B cell (primary cell): Measurements from ENCODE around the gene TMEM134. TPM values are rescaled to one million over a fixed set of nuclear protein-coding genes. Genes with fewer than 3 reads are reported as not detected.
A peak's percentile ranks its signal among the peaks of the same experiment; 100 is the strongest.

Experiments used
- ATAC-seq: fragments of 200-7000 bp; cut with Tn5 transposase; one replicate; pipeline ENCODE4 v1.10.0; 2021; ENCODE audit warnings: low read depth, mild to moderate bottlenecking, moderate number of reproducible peaks, moderate library complexity
- CTCF ChIA-PET: fragments of 350-600 bp; sonication (Branson Sonifier 250); formaldehyde crosslinking; loops from one replicate; lab custom pipeline; 2021; ENCODE audit warnings: antibody characterized with exemption, inconsistent platforms; lab: Charles Lee
- POLR2A ChIA-PET: fragments of 350-600 bp; sonication (Branson Sonifier 250); formaldehyde crosslinking; loops from one replicate; lab custom pipeline; 2021; ENCODE audit warnings: antibody characterized with exemption; lab: Charles Lee
- DNase-seq: peaks from one replicate; pipeline ENCODE4 v3.0.0; 2013
- H2AFZ ChIP-seq: 2 replicates; pipeline ENCODE4 v1.6.1; 2012; ENCODE audit warnings: mild to moderate bottlenecking, low read depth, low read length; ENCODE audit not compliant: insufficient read depth, poor library complexity, severe bottlenecking
- H3K27ac ChIP-seq, 2 donors: 1 replicate in 1 of 2; 2 replicates in 1 of 2; pipeline ENCODE4 v1.5.1; 2012 to 2013; ENCODE audit warnings: low read length in 2 of 2, mild to moderate bottlenecking in 2 of 2, moderate library complexity in 1 of 2
- H3K27me3 ChIP-seq, 4 experiments: fragments of 200-600 bp in 1 of 4; sonication (generic) in 1 of 4; replicated peaks in 1 of 4; 1 replicate in 2 of 4; 2 replicates in 2 of 4; pipeline versions ENCODE4 v1.6.1 to v1.7.0; 2013 to 2016; ENCODE audit warnings: low read length in 3 of 4, mild to moderate bottlenecking in 2 of 4, mixed read lengths in 1 of 4, moderate library complexity in 1 of 4; ENCODE audit not compliant: insufficient read depth in 4 of 4, control insufficient read depth in 3 of 4; ENCODE audit errors: control extremely low read depth in 1 of 4
- H3K36me3 ChIP-seq, 2 experiments: replicated peaks in 1 of 2; 1 replicate in 1 of 2; 2 replicates in 1 of 2; pipeline versions ENCODE4 v1.6.1 to v1.7.1; 2013; ENCODE audit warnings: low read length in 1 of 2; ENCODE audit not compliant: insufficient read depth in 2 of 2, control insufficient read depth in 1 of 2; ENCODE audit errors: control extremely low read depth in 1 of 2, extremely low read depth in 1 of 2
- H3K4me1 ChIP-seq, 2 donors: fragments of 200-600 bp in 1 of 2; sonication (generic) in 1 of 2; 1 replicate in 1 of 2; 2 replicates in 1 of 2; pipeline versions ENCODE4 v1.5.1 to v1.6.1; 2013 to 2017; ENCODE audit warnings: low read length in 2 of 2; ENCODE audit not compliant: control insufficient read depth in 2 of 2, insufficient read depth in 2 of 2
- H3K4me2 ChIP-seq: replicated peaks from 2 replicates; pipeline ENCODE3; 2012; ENCODE audit warnings: mild to moderate bottlenecking, low read depth, low read length; ENCODE audit not compliant: poor library complexity, severe bottlenecking
- H3K4me3 ChIP-seq, 5 experiments: fragments of 200-600 bp in 1 of 5; sonication (generic) in 1 of 5; 1 replicate in 3 of 5; 2 replicates in 2 of 5; pipeline versions ENCODE4 v1.5.1 to v1.7.0; 2011 to 2016; ENCODE audit warnings: low read length in 4 of 5, mild to moderate bottlenecking in 4 of 5, low read depth in 2 of 5, control low read depth in 1 of 5, moderate library complexity in 1 of 5; ENCODE audit not compliant: insufficient read depth in 1 of 5; ENCODE audit errors: control extremely low read depth in 1 of 5, extremely low read depth in 1 of 5
- H3K79me2 ChIP-seq: fragments of 200-600 bp; sonication (generic); one replicate; pipeline ENCODE4 v1.6.0; 2016; ENCODE audit warnings: low read length; ENCODE audit not compliant: control insufficient read depth, insufficient read depth
- H3K9ac ChIP-seq: fragments of 200-600 bp; sonication (generic); 2 replicates; pipeline ENCODE4 v1.6.1; 2017; ENCODE audit warnings: mild to moderate bottlenecking, low read length, moderate library complexity
- H3K9me3 ChIP-seq, 3 donors: one replicate each; pipeline versions ENCODE4 v1.6.1 to v1.7.1; 2013; ENCODE audit warnings: low read length in 2 of 3; ENCODE audit not compliant: control insufficient read depth in 2 of 3, insufficient read depth in 1 of 3; ENCODE audit errors: control extremely low read depth in 1 of 3
- H4K20me1 ChIP-seq: 2 replicates; pipeline ENCODE4 v1.6.0; 2012; ENCODE audit warnings: mild to moderate bottlenecking, low read length; ENCODE audit not compliant: insufficient read depth, control insufficient read depth, poor library complexity, severe bottlenecking
- H3K27ac Mint-ChIP-seq: one replicate; pipeline ENCODE4 v1.8.0; 2021; ENCODE audit warnings: mixed read lengths
- H3K27me3 Mint-ChIP-seq: one replicate; pipeline ENCODE4 v1.8.0; 2021; ENCODE audit warnings: mixed read lengths
- H3K4me1 Mint-ChIP-seq: one replicate; pipeline ENCODE4 v1.8.0; 2021; ENCODE audit warnings: mixed read lengths
- H3K4me3 Mint-ChIP-seq: one replicate; pipeline ENCODE4 v1.8.0; 2021; ENCODE audit warnings: mixed read lengths
- H3K9me3 Mint-ChIP-seq: one replicate; pipeline ENCODE4 v1.8.0; 2022; ENCODE audit warnings: mixed read lengths; ENCODE audit not compliant: insufficient read depth
- CTCF ChIP-seq: fragments of 200-600 bp; IDR thresholded peaks from one replicate; pipeline ENCODE4 v1.8.0; 2022; ENCODE audit warnings: antibody characterized with exemption, mild to moderate bottlenecking
- EZH2 ChIP-seq: IDR thresholded peaks from 2 replicates; pipeline ENCODE4 v1.6.1; 2012; ENCODE audit warnings: borderline replicate concordance, low read depth, mild to moderate bottlenecking, moderate library complexity, low read length; ENCODE audit not compliant: insufficient read depth, poor library complexity, severe bottlenecking
- WGBS: methylation state at CpG from one replicate; pipeline ENCODE4 v1.1.5; 2013; ENCODE audit warnings: missing lambda C conversion rate; ENCODE audit not compliant: insufficient coverage; 5-methylcytosine and 5-hydroxymethylcytosine counted together
- intact Hi-C: fragments of 100-400 bp; cut with micrococcal nuclease; formaldehyde crosslinking; loops from one replicate; pipeline ENCODE4 v1.10.0; 2022
- polyA plus RNA-seq: library from polyadenylated mRNA; depleted of rRNA; stranded (reverse); fragments of >200 nt; gene quantifications from 2 replicates; pipeline ENCODE4 v1.2.3, GENCODE V29; 2012
- total RNA-seq, 2 donors: library from RNA; stranded (reverse); fragments of 120-200 nt in 1 of 2; gene quantifications; 1 replicate in 1 of 2; 2 replicates in 1 of 2; pipeline versions ENCODE4 v1.2.3 to v1.2.4, GENCODE V29; 2013 to 2022

Gene TMEM134
- total and polyA plus RNA-seq, 2 donors (not counting 1 experiment from before 2014, with no cell fraction given): 167 to 197 TPM

GRCh38 chr11:67433536-67434394 lies 35.3 kb downstream of the TMEM134 start:
- intact Hi-C loops: no loop called here
- no peak overlapping the region for H3K4me3 ChIP-seq
- peak overlapping the region; percentile 65 for H3K4me3 Mint-ChIP-seq
- no peak for ATAC-seq
- H3K4me1 ChIP-seq: peaks cover 46 to 79% of the 10 kb centered on the region in 2 donors
- 72% methylated on average over 13 of the region's 22 CpGs for WGBS
- CTCF ChIA-PET: interaction anchor here (1.3 to 2.0 kb wide), 2 partner anchors 15 to 36 kb away, joined by 3 to 6 read pairs; no protein-coding TSS in a partner anchor
- peaks cover 0 to 56% of the 10 kb centered on the region in 2 experiments for H3K36me3 ChIP-seq
- H3K9ac ChIP-seq: peak overlapping the region; percentile 82
- H3K4me2 ChIP-seq: peak overlapping the region; percentile 99
- H3K4me1 Mint-ChIP-seq: peaks cover 74% of the 10 kb centered on the region
- H4K20me1 ChIP-seq: peaks cover 93% of the 10 kb centered on the region
- peak overlapping the region; percentile 12 to 88 for H3K27ac ChIP-seq
- H3K27me3 Mint-ChIP-seq: no peaks in the 10 kb centered on the region
- POLR2A ChIA-PET: interaction anchor here (0.6 to 9.5 kb wide), 11 partner anchors 15 to 80 kb away, joined by 3 to 215 read pairs (median 8); partner anchors contain the start of genes AIP, PITPNM1, POLD4 and PPP1CA
- no peak overlapping the region for H2AFZ ChIP-seq
- H3K9me3 ChIP-seq: peaks cover 0 to 3% (median 0%) of the 10 kb centered on the region in 3 donors
- no peaks in the 10 kb centered on the region for H3K9me3 Mint-ChIP-seq
- peak overlapping the region; percentile 83 for H3K27ac Mint-ChIP-seq
- TF ChIP-seq EZH2 (no peak), CTCF (no peak)
- no peak for DNase-seq
- no peaks in the 10 kb centered on the region for H3K27me3 ChIP-seq
- H3K79me2 ChIP-seq: peaks cover 88% of the 10 kb centered on the region
